Activated CD8-positive, alpha-beta memory T cell treated with anti-CD3 and anti-CD28 coated beads for 36 hours (primary cell): ENCODE data around the gene ROR2. TPM values are rescaled to one million over a fixed set of nuclear protein-coding genes. Genes with fewer than 3 reads are reported as not detected.

ENCODE experiments used
- CTCF ChIA-PET: fragments of 350-600 bp; sonication (Branson Sonifier 250); formaldehyde crosslinking; loops from one replicate; lab custom pipeline; 2021; ENCODE audit warnings: antibody characterized with exemption; lab: Charles Lee
- POLR2A ChIA-PET: fragments of 350-600 bp; sonication (Branson Sonifier 250); formaldehyde crosslinking; loops from one replicate; lab custom pipeline; 2021; ENCODE audit warnings: antibody characterized with exemption; lab: Charles Lee
- total RNA-seq, 2 experiments: library from RNA; stranded (reverse); gene quantifications; one replicate each; pipeline ENCODE4 v1.2.3, GENCODE V29; 2021

The ROR2 gene
- total RNA-seq, 2 experiments from 2014 or later: not detected

GRCh38 chr9:91693226-91693625 is 256.8 kb downstream of the ROR2 start:
- ChIA-PET POLR2A (no interaction called here), CTCF (no interaction called here)

- POLR2A ChIA-PET: no interaction called here
Measured at GRCh38 chr9:91690540-91691249, 259.3 kb downstream of the ROR2 start.

GRCh38 chr9:91689006-91689405 is 261.0 kb downstream of the ROR2 start:
- ChIA-PET CTCF (no interaction called here), POLR2A (no interaction called here)

More at GRCh38 chr9:91690540-91691249, 259.3 kb downstream of the ROR2 start:
- CTCF ChIA-PET: no interaction called here

GRCh38 chr9:91683269-91683668 is 266.8 kb downstream of the ROR2 start:
- ChIA-PET CTCF (interaction anchor here (0.8 to 1.7 kb wide), 2 partner anchors 90 to 768 kb away, joined by 3 to 5 read pairs; no protein-coding TSS in a partner anchor), POLR2A (no interaction called here)

- CTCF ChIA-PET: interaction anchor here (0.8 to 1.7 kb wide), 2 partner anchors 89 to 767 kb away, joined by 3 to 5 read pairs; no protein-coding TSS in a partner anchor
Measured at GRCh38 chr9:91682806-91683205, 267.2 kb downstream of the ROR2 start.

GRCh38 chr9:91681461-91682305 is 268.3 kb downstream of the ROR2 start:
- ChIA-PET POLR2A (no interaction called here), CTCF (no interaction called here)

More at GRCh38 chr9:91682806-91683205, 267.2 kb downstream of the ROR2 start:
- POLR2A ChIA-PET: no interaction called here

- ChIA-PET POLR2A (no interaction called here), CTCF (no interaction called here)
Measured at GRCh38 chr9:91680998-91681397, 269.0 kb downstream of the ROR2 start.

GRCh38 chr9:91680106-91680505 is 269.9 kb downstream of the ROR2 start:
- CTCF ChIA-PET: no interaction called here
- POLR2A ChIA-PET: no interaction called here

- CTCF ChIA-PET: no interaction called here
- POLR2A ChIA-PET: no interaction called here
Measured at GRCh38 chr9:91678807-91679580, 271.0 kb downstream of the ROR2 start.

- CTCF ChIA-PET: no interaction called here
- POLR2A ChIA-PET: no interaction called here
Measured at GRCh38 chr9:91677822-91678436, 272.1 kb downstream of the ROR2 start.

GRCh38 chr9:91677331-91677730 is 272.7 kb downstream of the ROR2 start:
- POLR2A ChIA-PET: no interaction called here
- CTCF ChIA-PET: no interaction called here

GRCh38 chr9:91676046-91676445 is 274.0 kb downstream of the ROR2 start:
- ChIA-PET POLR2A (no interaction called here), CTCF (no interaction called here)

- CTCF ChIA-PET: no interaction called here
- POLR2A ChIA-PET: no interaction called here
Measured at GRCh38 chr9:91664663-91665062, 285.4 kb downstream of the ROR2 start.

GRCh38 chr9:91663858-91664257 is 286.2 kb downstream of the ROR2 start:
- ChIA-PET POLR2A (no interaction called here), CTCF (no interaction called here)

GRCh38 chr9:91661451-91661850 is 288.6 kb downstream of the ROR2 start:
- CTCF ChIA-PET: no interaction called here

GRCh38 chr9:91660521-91660920 is 289.5 kb downstream of the ROR2 start:
- POLR2A ChIA-PET: no interaction called here

More at GRCh38 chr9:91661451-91661850, 288.6 kb downstream of the ROR2 start:
- POLR2A ChIA-PET: no interaction called here

GRCh38 chr9:91659529-91660495 is 290.2 kb downstream of the ROR2 start:
- POLR2A ChIA-PET: no interaction called here
- CTCF ChIA-PET: interaction anchor here (1.2 kb wide), 1 partner anchor 67 kb away, joined by 5 read pairs; no protein-coding TSS in a partner anchor

More at GRCh38 chr9:91660521-91660920, 289.5 kb downstream of the ROR2 start:
- CTCF ChIA-PET: no interaction called here

GRCh38 chr9:91658513-91659105 is 291.4 kb downstream of the ROR2 start:
- CTCF ChIA-PET: no interaction called here
- POLR2A ChIA-PET: no interaction called here
